HG03097 (cell line): ENCODE results near the gene LEMD1.
"Not testable (repeated sequence)": the region's sequence is repeated elsewhere in the genome, so short reads cannot be mapped to it uniquely, and the experiment has no call there.

ENCODE experiments used
- ATAC-seq: cut with Tn5 transposase; IDR thresholded peaks from one replicate; pipeline ENCODE4 v1.9.1; 2021; ENCODE audit not compliant: unreplicated experiment, low FRiP score

LEMD1 gene

GRCh38 chr1:205382990-205383389, 38.9 kb downstream of the LEMD1 start:
- not testable (repeated sequence) for ATAC-seq

GRCh38 chr1:205382561-205382960, 39.3 kb downstream of the LEMD1 start:
- ATAC-seq, result no peak

GRCh38 chr1:205381305-205381704, 40.6 kb downstream of the LEMD1 start:
- ATAC-seq, result no peak

GRCh38 chr1:205380882-205381281, 41.0 kb downstream of the LEMD1 start:
- no peak for ATAC-seq

GRCh38 chr1:205379056-205379455, 42.8 kb downstream of the LEMD1 start:
- no peak for ATAC-seq

GRCh38 chr1:205377355-205377754, 44.5 kb downstream of the LEMD1 start:
- no peak for ATAC-seq

- no peak for ATAC-seq
These were observed 45.1 kb downstream of the LEMD1 start for GRCh38 chr1:205376739-205377138.

GRCh38 chr1:205375835-205376545, 45.9 kb downstream of the LEMD1 start:
- ATAC-seq, result no peak

- ATAC-seq, result no peak
These were observed 47.4 kb downstream of the LEMD1 start for GRCh38 chr1:205374210-205375078.

GRCh38 chr1:205373798-205374175, 48.1 kb downstream of the LEMD1 start:
- no peak for ATAC-seq

- ATAC-seq, result no peak
These were observed 48.6 kb downstream of the LEMD1 start for GRCh38 chr1:205373022-205373797.

- no peak for ATAC-seq
These were observed 49.8 kb downstream of the LEMD1 start for GRCh38 chr1:205371871-205372660.

GRCh38 chr1:205370780-205371179, 51.1 kb downstream of the LEMD1 start:
- no peak for ATAC-seq

- no peak for ATAC-seq
These were observed 52.1 kb downstream of the LEMD1 start for GRCh38 chr1:205369701-205370123.

- no peak for ATAC-seq
These were observed 53.4 kb downstream of the LEMD1 start for GRCh38 chr1:205368478-205368877.

GRCh38 chr1:205365945-205366463, 55.9 kb downstream of the LEMD1 start:
- no peak for ATAC-seq

- ATAC-seq, result not testable (repeated sequence)
These were observed 56.8 kb downstream of the LEMD1 start for GRCh38 chr1:205365086-205365485.

- ATAC-seq, result no peak
These were observed 61.0 kb downstream of the LEMD1 start for GRCh38 chr1:205360891-205361290.

GRCh38 chr1:205359771-205360565, 61.9 kb downstream of the LEMD1 start:
- no peak for ATAC-seq
